HS-27A (cell line): ENCODE data around the gene SLC39A11.
"Not testable (repeated sequence)": the region's sequence is repeated elsewhere in the genome, so short reads cannot be mapped to it uniquely, and the experiment has no call there.

Source experiments
- DNase-seq: peaks from one replicate; pipeline ENCODE4 v3.0.0-alpha.2; 2012; ENCODE audit warnings: low read depth, missing footprints

Gene SLC39A11

DNA sequence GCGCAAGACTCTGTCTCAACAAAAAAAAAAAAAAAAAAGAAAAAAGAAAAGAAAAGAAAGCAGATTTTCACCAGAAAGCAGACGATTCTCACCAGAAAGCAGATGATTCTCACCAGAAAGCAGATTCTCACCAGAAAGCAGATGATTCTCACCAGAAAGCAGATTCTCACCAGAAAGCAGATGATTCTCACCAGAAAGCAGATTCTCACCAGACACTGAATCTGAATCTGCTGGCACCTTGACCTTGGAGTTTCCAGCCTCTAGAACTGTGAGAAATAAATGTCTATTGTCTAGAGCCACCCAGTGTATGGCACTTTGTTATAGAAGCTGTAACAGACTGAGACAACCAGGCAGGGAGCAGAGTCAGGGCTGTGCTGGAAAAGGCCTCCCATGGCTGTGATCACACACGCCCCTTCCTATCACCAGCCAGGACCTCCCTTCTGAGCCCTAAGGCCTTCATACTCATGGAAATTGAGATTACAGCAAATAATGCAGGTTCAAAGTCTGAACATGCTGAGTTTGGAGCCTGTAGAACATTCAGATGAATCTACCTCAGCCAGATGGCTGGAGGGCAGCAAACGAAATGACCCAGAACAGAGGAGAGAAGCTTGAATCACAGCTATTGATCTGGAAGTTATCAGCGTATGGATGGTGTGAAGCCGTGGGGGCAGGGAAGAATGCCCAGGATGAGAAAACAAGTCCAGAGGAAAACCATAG is 309.3 kb downstream of the SLC39A11 start:
- no peak for DNase-seq

- DNase-seq, result not testable (repeated sequence)
Measured at GRCh38 chr17:72782437-72782836, 310.1 kb downstream of the SLC39A11 start.

DNA sequence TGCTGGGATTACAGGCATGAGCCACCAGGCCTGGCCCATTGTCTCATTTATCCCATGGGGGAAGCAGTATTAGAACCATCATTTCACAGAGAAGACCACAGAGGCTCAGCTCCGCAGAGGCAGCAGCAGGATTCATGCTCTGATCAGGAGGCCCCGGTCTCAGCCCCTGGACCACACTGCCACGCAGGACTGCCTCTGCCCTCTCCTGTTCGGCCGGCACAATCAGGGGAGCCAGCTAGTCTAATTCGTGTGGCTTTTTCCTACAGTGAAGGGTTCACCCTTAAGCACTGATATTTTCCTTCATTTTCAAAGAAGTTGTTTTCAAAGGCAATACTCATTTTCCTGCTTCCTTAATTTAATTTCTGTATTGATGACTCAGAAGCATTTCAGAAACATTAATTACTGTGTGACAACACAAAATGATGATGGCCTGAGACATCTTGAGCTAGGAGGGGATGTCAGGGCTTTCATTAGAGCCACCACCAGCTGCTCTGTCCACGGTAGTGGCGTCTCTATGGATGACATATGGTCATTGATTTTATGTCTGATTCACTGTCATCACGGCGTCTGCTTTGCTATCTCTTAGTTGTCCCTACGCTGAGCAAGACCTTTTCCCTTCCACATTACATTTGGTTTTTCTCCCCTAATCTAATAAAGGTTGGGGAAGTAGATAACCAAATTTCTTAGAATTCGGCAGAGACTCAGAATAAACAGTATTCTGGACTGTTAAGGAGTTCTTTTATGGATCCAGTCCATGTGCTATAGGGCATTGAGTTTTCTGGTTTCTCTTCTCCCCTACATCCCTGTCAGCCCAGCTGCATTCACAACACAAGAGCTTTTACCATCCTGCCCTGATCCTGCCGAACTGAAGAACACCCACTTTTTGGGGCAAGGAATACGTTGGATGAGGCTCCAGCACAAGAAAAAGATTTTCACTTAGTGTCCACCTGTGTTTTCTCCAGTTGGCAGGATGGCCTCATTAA is 314.0 kb downstream of the SLC39A11 start:
- no peak for DNase-seq

- DNase-seq, result no peak
Measured at GRCh38 chr17:72775919-72776318, 316.6 kb downstream of the SLC39A11 start.

- no peak for DNase-seq
Measured at GRCh38 chr17:72775237-72775636, 317.3 kb downstream of the SLC39A11 start.

DNA sequence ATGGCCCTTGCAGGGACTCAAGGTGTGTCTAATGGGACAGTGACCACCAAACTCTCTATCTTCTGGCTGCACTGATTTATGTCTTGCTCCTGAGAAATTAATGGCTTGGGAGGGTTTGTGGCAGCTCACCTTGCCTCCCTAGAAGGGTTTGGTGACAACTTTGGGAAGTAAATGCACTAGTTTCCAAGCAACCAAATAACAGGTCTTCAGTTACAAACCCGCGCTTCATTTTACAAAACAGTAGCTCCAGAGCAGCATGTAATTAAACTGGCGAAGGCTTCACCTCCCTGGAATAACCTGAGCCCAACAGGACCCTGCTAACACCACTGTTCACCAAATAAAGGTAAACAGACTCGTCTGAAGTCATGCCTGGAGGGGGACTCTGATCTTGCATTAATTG is 318.3 kb downstream of the SLC39A11 start:
- no peak for DNase-seq

DNA sequence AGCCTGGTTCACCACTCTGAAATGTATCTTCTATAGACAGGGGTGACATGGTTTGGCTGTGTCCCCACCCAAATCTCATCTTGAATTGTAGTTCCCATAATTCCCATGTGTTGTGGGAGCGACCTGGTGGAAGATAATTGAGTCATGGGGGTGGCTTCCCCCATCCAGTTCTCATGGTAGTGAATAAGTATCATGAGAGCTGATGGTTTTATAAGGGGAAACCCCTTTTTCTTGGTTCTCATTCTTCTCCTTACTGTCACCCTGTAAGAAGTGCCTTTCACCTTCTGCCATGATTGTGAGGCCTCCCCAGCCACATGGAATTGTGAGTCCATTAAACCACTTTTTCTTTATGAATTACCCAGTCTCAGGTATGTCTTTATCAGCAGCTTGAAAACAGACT is 319.3 kb downstream of the SLC39A11 start:
- not testable (repeated sequence) for DNase-seq

- no peak for DNase-seq
Measured at GRCh38 chr17:72772331-72772821, 320.1 kb downstream of the SLC39A11 start.

GRCh38 chr17:72771734-72772133 is 320.8 kb downstream of the SLC39A11 start:
- no peak for DNase-seq

- no peak for DNase-seq
Measured at GRCh38 chr17:72766761-72767356, 325.6 kb downstream of the SLC39A11 start.

DNA sequence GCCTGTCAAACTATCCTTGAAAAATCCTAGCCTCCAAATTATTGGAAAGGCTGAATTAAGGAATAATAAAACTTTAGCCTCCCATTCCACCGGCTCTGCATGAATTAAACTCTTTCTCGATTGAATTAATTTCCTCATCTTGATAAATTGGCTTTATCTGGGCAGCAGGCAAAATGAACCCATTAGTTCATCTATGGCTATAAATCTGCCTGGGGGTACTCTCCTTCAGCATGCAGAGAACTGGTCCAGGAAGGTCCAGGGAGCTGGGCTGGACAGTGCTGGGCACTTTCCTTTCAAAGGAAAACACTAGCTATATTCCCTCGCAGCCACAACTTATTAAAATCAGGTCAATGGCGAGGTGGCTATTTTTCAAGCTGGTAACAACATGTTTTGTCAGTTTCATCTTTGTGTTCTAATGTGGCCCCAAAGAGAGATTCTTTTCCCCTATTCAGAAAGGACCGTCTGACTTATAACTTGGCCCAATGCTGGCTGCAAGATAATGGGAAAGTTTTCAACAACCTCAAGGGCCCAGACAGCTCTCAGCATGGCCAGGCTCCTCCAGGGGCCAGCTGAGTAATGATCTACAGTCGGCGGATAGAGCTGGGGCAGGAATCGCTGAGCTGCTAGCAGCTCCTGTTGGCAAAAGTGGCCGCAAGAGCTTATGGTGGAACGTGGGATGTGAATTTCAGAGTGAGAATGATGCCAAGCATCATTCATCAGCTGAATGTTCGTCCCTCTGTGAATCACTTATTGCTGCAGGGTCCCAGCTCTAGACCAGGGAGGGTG is 326.9 kb downstream of the SLC39A11 start:
- DNase-seq, result no peak

- no peak for DNase-seq
Measured at GRCh38 chr17:72764632-72765041, 327.9 kb downstream of the SLC39A11 start.

DNA sequence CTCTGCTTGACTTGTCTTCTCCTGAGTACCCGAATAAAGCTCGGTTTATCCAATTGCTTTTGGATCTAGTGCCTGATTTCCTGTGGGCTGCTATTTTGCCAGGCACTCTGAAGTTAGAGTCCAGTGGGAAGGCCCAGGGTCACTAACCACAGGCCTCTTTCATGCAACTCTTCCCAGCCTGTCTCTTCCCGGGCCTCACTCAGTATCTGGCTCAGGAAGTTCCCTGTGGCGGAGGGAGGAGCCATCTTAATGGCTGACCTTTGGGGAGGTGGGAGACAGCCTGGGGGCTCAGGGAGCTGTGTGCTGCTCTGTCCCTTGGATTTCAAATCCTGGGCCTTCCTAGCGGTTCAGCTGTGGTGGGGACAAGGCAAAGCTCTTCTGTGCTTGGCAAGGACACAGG is 328.5 kb downstream of the SLC39A11 start:
- no peak for DNase-seq

GRCh38 chr17:72761893-72762575 is 330.5 kb downstream of the SLC39A11 start:
- DNase-seq, result not testable (repeated sequence)

- DNase-seq, result no peak
Measured at GRCh38 chr17:72761431-72761830, 331.1 kb downstream of the SLC39A11 start.

DNA sequence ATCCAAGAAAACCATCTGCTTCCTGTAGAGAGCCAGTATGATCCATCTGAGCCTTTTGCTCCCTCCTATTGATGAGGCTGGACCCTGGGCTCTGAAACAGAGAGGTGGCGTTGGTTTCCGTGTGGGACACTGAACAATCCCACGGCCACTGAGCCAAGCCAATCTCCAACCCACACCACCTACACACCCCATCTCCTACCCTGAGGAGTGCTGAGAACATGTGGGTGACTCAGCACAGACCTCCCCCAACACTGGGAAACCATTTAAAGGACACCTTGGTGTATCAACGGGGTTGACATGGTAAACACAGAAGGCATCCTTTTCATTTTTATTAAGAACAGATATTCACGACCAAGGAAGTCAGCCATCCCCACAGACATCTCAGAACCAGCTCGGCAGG is 332.1 kb downstream of the SLC39A11 start:
- DNase-seq, result no peak

- no peak for DNase-seq
Measured at GRCh38 chr17:72759301-72759700, 333.2 kb downstream of the SLC39A11 start.

GRCh38 chr17:72756256-72756655 is 336.2 kb downstream of the SLC39A11 start:
- no peak for DNase-seq

GRCh38 chr17:72754513-72754912 is 338.0 kb downstream of the SLC39A11 start:
- no peak for DNase-seq

GRCh38 chr17:72751746-72752145 is 340.7 kb downstream of the SLC39A11 start:
- no peak for DNase-seq

- no peak for DNase-seq
Measured at GRCh38 chr17:72749119-72749572, 343.3 kb downstream of the SLC39A11 start.
